HG02884 (cell line): ENCODE data around the gene TH.

Experiments used
- ATAC-seq: cut with Tn5 transposase; IDR thresholded peaks from one replicate; pipeline ENCODE4 v1.9.1; 2021; ENCODE audit warnings: mild to moderate bottlenecking, moderate library complexity; ENCODE audit not compliant: unreplicated experiment

The TH gene

DNA sequence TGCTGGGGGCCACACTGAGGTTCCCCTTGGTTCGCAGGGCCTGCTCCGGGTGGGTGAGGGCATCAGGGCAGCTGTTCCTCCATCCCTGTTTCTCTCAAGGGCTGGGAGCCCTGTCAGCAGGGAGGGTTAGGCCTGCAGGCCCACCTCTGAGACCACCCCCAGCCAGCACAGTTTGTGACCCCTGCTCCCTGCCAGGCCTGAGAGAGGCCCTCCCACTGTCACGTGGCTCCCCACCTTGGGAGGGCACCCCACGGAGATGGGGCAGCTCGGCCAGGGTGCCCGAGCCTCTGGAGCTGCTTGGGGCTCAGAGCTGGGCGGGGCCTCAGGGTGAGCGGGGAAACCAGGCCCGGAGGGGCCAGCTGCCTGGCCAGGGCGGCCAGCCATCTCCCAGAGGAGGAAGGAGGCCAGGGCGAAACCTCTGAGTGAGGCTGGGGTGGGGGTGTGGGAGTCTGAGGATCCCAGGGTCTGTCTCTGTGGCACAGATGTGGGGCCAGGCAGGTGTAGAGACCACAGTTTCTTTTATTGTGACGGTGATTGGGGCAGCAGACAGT lies 8.1 kb downstream of the TH start:
- ATAC-seq: no peak

DNA sequence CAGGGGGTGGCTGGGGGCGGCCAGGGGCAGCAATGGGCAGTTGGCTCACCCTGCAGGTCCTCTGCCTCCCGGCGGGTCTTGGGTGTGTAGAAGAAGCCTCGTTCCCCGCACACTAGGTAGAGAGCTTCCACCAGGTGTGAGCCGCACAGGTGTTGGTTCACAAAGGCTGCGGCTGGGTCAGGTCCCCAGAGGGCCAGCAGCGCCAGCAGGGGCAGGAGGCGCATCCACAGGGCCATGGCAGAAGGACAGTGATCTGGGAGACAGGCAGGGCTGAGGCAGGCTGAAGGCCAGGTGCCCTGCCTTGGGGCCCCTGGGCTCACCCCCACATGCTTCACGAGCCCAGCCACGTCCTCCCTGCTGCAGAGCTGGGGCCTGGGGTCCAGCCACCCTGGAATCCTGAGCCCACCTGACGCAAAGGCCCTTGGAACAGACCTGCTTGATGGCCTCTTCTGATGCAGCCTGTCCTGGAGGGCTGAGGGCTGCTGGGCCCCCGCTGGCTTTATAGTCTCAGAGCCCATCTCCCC lies 10.8 kb downstream of the TH start, which contains the start of gene INS:
Gene INS, minus strand, starts transcription at position 474 of the 524 bp plus-strand sequence. Its CDS starts 238 bp downstream, at position 236.
- ATAC-seq: no peak

DNA sequence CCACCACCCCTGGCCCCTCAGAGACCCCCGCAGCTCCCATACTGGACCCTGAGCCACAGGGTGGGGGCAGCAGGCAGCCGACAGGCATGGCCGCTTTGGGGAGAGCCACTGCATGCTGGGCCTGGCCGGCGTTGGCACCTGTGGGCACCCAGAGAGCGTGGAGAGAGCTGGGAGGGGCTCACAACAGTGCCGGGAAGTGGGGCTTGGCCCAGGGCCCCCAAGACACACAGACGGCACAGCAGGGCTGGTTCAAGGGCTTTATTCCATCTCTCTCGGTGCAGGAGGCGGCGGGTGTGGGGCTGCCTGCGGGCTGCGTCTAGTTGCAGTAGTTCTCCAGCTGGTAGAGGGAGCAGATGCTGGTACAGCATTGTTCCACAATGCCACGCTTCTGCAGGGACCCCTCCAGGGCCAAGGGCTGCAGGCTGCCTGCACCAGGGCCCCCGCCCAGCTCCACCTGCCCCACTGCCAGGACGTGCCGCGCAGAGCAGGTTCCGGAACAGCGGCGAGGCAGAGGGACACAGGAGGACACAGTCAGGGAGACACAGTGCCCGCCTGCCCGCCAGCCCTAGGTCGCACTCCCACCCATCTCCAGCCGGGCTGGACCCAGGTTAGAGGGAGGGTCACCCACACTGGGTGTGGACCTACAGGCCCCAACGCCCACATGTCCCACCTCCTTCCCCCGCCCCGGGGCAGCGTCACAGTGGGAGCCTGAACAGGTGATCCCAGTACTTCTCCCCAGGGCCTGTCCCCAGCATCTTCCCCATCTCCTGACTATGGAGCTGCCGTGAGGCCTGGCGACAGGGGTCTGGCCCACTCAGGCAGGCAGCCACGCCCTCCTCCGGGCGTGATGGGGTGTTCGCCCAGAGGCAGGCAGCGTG lies 11.8 kb downstream of the TH start:
- no peak for ATAC-seq

DNA sequence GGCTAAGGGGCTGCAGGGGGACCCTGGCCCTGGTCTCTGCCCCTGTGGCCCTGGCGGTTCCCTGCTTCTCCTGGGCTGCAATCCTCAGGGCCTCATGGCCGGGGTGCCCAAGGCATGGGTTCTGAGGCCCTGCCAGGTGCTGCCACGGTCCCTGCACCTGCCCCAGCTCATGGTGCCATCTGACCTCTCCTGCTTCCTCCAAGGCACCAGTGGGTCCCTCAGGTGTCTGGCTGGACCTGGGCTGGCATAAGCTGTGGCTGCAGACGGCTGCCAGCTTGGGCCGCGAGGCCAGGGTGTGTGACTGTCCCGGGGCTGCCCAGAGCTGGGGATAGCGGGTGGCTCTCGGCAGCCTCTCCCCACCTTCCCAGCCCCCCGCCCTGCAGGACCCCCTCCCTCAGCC lies 12.6 kb downstream of the TH start:
- ATAC-seq: no peak

DNA sequence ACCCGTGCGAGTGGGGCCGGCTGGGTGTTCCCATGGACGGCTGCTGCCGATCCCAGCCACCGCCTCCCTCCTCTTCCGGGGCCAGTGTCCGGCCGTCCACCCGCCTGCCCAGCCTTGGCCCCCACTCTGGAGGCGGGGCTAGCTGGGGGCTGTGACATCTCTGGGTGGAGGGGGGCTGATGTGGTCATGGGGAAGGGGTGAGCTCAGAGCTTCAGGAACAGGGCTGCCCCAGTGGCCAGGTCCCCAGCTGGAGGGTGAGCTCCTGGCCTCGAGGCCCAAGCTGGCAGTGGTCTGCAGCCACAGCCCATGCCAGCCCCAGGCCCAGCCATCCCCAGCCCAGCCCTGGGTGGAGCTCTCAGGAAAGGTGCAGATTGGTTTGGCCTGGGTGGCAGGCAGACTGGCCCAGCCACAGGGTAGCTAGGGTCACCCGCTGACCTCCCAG lies 13.3 kb downstream of the TH start:
- ATAC-seq: no peak

DNA sequence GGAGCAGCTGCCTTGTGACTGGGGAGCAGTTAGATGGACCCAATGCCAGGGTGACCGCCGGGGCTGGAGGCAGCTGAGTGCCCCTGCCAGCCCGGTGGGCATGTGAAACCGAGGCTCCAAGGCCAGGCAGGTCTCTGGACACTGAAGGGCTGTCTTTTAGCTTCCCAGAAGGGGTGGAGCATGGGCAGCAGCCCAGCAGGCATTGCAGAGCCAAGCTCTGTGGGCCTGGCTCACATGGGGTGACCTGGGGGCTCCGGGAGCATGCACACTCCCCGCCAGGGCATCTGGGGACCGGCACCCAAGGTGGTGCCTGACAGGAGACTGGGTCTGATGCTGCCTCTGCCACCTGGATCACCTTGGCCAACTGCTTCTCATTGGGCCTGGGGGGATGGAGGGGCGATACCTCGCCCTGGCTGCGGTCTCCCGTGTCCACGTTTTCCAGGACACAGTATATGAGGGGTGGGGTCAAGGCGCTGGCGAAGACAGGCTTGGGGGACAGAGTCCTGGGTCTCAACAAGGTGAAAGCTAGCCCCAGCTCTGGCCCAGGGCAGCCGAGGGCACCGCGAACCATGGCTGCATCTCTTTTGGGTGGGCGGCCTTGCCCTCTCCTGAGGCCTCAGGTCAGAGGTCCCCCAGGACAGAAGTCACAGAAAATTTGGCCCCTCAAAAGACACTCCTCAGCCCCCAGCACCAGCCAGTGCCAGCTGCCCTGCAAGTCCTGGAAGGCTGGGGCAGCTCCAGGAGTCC lies 14.1 kb downstream of the TH start:
- no peak for ATAC-seq

DNA sequence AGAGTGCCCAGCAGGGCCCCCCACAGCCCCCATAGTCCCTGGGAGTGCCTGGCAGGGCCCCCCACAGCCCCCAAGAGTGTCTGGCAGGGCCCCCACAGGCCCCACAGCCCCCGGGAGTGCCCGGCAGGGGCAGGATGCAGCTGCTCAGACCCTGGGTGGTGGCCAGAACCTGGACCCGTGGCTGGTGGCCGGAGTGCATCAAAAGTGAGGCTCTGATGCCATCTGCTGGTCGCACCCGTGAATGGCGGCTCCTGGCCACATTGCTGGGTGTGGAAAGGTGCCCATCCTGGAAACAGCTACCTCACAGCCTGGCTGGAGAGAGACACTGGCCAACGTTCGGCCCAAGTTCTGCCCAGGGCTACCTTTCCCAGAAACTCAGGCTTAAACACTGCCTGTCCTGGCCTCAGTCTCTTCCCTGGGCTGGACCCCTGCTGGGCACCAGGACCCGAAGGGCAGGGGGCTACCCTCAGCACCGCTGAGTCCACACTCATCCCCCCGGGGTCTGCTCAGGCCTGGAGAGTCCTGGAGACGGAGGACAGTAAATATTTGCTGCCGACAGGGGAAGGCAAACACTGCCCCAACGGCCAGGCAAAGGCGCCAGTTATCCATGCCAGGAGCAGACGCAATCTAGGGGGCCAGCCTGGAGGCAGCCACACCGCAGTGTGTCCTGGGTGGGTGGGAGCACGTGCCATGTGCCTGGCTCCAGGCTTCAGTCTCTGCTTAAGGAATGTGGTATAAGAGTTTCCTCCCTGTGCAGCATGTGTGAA lies 15.0 kb downstream of the TH start:
- no peak for ATAC-seq

DNA sequence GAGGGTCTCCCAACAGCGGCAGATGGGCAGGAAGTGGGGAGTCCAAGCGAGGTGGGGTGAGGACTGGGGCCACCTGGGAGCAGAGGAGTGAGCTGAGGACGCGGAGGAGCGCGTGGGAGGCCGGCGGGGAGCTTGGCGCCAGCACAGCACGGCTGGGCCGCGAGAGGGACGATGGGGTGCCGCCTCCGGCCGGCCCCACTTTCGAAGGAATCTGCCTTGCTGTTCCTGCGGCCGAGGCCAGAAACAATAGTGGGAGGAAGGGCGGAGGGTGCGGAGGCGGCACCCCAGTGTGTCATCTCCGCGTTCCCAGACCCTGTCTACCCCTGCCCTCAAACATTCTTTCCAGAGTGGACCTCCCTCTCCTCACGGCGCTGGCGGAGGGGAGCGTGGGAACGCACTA lies 16.1 kb downstream of the TH start:
- no peak for ATAC-seq

DNA sequence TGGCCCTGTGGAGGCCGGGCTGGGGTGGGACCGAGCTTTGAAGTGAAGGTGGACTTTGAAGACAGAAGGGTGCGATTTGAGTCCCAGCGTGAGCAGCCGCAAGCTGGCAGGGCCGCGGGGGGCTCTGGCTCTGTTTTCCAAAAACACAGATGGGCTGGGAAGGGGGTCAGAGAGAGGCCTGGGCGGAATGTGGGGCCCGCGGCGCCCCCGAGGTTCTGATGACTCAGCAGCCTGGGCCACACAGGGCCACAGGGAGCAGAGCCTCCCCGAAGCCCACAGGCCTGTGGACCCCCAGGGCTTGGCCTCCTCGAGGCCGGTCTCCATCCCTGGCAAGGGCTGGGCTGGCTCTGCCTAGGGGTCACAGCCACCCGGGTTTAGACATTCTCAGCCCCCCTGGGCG lies 16.7 kb downstream of the TH start:
- ATAC-seq: no peak

DNA sequence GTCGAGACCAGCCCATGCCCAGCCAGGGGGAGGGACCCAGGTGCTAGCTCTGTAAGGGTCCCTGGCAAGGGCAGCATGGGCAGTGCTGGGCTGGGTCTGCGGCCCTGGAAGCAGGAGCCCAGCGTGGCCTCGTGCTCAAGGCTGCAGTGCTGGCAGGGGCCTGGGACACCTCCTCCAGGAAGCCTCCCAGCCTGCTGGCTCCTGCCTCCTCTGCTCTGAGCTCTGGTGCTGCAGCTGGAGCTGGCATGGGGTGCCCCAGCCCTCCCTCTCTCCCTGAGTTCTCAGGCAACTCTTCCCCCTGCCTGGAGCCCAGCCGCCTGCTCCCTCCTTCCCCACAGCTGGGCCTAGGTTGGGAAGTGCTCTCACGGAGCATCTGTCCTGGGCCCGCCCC lies 17.4 kb downstream of the TH start:
- ATAC-seq: no peak

DNA sequence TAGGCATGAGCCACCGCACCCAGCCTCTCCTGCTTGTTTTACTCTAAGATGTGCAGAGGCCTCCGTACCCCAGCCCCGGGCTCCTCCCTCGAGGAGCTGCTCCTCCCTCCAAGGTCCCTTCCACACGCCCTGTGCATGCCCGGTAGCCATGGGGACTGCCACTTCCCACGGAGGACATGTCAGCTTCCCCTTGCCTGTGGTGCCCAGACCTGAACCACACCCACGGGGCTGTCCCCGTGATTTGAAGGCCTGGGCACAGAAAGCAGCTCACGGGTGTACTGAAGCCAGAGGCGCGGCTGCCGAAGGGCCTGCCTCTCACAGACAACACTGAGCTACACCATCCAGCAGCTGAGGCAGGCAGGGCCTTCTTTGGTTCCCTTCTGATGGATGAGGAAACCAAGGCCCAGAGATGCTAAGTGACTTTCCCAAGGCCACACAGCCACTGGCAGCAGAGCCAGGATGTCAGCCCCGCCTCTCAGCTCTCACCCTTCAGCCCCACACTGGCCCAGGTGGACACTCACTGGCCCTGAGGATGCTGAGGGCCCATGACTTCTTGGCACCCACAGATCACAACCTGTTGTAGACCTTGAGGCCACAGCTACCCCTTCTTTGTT lies 17.9 kb downstream of the TH start:
- no peak for ATAC-seq

DNA sequence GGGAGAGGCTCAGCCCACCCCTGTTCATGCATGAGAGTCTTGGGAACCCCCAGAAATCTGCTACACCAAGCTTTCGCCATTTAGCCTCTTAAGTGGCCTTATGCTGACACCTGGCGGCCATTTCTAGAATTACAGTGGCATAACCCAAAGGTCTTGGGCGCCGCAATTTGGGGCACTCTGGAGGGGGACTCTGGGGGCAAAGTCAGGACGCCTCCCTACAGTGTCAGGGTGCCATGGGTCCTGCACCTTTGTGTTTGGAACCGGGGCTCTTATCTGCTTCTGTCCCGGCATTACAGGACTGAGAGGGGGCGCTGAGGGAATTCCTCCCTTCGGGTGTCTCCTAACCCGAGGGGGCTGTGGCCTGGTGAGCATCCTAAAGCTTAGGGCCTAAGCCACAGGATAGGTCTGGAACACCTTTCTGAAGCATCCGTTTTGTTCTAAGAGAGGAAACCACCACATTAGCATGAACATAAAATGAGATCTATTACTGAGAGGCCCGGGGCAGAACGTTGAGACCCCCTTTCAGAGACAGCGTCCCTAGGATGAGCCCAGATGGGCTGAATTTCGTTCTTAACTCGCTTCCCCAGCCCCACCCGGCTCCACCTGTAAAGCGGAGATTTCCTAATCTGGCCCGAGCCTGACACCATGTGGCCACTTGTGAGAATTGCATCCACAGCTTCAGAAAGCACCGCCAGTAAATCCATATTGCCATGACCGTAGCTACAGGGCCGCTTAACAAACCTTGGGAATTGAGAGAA lies 19.9 kb downstream of the TH start:
- no peak for ATAC-seq

DNA sequence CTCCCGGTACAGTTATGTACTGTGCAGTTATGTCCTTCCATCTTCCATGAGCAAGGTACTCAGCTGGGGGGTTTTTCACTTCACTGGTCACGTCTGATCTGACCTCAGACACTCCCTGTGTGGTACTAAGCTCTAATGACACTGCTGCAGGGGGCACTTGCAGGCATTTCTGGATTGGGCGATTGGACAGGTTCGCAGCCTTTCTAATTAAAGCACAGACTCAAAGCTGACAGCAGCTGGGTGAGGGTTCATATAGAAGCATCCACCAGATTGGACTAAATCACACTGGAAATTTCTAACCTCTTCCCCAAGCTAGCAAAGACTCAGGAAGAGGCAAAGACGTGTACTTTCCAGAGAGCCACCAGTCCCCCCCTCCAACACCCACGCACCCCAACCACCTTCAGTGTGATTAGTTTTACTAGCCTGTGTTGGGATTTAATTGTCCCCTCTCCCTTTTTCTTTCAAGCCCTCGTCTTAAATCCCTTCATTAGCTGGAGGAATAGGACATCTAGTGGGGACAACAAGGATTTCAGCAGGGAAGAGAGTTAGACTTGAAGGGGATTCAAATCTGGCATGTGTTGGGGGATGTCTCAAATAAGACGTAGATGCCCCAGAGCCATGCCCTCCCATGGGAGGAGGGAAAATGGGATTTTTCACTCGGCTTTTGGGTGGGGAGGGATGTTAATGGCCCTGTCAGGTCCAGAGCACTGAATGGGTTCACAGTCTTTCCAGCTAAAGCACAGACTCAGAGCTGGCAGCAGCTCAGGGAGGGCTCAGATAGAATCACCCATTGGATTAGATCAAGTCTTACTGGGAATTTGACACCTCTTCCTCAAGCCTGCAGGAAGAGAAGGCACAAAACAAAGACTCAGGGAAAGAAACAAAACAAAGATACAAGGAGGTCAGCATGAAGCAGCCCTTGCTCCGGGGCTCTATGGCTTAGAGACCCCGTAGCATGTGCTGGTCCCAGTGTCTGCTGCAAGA lies 21.5 kb downstream of the TH start:
- ATAC-seq: no peak

DNA sequence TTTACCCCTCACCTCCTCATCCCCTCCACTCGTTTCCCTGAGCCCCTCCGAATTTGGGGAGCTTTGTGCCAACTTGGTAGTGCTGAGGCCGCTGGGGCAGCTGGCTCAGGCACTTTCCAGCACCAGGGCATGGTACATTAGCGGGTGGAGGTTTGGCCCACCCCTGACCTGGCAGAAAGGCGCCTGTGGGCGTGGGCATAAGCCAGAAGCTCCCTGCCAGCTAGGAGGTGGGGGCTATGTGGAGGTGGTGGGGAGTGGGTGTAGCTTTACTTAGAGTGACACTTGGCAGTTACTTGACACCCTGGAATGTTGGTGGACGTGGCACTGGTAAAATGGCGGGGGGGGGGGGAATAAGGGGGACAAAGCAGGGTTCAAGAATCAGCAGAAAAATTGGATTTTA lies 22.2 kb downstream of the TH start:
- ATAC-seq: no peak

DNA sequence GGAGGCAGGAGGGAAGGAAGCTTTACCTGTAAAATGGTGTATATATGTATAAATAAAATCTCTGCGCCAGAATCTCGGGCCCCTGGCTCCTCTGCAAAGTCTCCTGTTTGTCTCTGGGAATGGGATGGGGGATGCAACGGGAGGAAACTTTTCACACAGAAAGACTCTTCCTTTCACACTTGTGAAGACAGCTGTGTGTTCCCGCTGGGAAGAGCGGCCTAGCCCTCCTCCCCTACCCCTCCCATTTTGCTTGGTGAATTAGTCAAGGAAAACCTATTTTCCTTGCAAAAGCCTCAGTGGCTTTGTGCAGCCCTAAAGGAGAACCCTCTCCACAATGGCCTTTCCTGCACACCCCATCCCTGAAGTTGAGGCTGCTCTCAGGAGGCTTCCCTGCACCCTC lies 23.0 kb downstream of the TH start:
- no peak for ATAC-seq

DNA sequence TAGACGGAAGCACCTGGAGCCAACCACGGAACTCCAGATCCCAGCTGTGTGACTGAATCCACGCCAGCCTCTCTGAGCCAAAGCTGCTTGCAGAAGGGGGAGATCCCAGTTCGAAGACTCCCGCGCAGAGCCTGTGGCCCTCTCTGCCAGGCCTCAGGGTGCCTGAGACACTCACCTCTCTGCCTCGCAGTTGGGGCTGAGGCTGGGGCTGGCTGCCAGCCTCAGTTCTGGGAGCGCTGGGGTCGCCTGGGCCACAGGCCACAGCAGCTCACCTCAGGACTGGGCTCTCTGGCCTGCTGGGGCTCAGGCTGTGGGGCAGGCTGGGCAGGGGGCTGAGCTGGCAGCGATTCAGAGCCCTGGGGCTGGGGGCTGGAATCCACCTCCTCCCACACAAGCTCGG lies 24.2 kb downstream of the TH start:
- ATAC-seq: no peak

DNA sequence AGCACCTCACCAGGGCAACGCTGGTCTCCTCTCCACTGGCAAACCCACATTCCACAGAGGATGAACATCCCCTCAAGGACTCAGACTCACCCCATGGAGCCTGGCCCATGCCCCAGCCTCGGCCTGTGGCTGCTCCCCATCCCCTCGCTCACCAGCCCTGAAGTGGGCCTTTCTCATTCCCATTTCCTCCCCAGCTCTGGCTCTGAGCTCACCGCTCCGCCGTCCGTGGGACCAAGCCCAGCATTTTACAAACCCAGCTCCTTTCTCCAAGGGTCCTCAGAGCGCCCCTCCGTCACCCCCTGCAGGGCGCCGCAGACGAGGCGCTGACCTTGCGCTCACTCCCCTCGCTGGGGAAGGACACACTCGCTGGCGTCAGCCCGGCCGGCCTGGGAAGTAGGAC lies 25.6 kb downstream of the TH start:
- no peak for ATAC-seq

DNA sequence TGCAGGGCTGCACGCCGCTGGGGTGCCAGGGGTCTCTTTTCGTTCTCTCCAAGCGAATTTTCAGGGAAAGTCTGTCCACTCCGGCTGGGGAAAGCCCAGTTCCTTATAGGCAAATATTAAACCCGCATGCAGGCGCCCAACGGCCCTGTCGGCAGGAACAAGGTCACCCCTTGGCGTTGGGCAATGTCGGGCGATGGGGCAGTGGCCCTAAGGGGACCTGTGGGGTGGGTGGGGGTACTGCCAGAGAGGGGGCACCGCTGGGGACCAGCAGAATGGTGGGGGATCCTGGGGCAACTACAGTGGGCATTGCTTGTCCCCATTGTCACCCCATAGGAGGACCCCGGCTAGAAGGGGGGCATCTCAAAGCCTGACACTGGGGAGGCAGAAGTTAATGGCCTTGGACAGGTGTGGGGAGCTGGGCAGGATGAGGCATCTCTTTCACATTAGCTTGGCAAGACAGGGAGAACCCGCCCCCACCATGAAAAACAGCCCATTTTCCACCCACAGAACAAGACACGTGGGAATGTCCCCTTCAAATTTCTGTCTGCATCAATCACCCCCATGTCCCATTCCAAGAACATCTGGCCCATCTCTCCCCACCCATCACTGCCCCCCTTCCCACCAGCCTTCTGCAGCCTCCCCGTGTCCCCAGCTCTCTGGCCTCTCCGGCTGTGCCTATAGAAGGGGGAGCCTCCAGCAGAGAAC lies 26.9 kb downstream of the TH start:
- ATAC-seq: no peak
